Raji (cell line): ENCODE results near the gene THRA.
A peak's percentile ranks its signal among the peaks of the same experiment; 100 is the strongest.

ENCODE experiments used
- POLR2A ChIP-seq: IDR thresholded peaks from 2 replicates; pipeline ENCODE4 v1.6.1; 2011; ENCODE audit warnings: low read depth, low read length, control low read depth; ENCODE audit not compliant: insufficient read depth

THRA gene

GRCh38 chr17:40104594-40105486 is 42.1 kb downstream of the THRA start:
- TF ChIP-seq POLR2A = no peak

- TF ChIP-seq POLR2A = no peak
Observed at GRCh38 chr17:40105861-40106759, 43.3 kb downstream of the THRA start.

GRCh38 chr17:40106760-40107521 is 44.2 kb downstream of the THRA start:
- no peak for TF ChIP-seq POLR2A

GRCh38 chr17:40107522-40108174 is 44.9 kb downstream of the THRA start:
- TF ChIP-seq POLR2A = no peak

- no peak for TF ChIP-seq POLR2A
Observed at GRCh38 chr17:40108970-40109824, 46.4 kb downstream of the THRA start.

- TF ChIP-seq POLR2A = no peak
Observed at GRCh38 chr17:40110026-40110845, 47.5 kb downstream of the THRA start.

- TF ChIP-seq POLR2A = peak; percentile 39; the same call in 1 of the 2 replicates
Observed at GRCh38 chr17:40111221-40112128, 48.7 kb downstream of the THRA start.

GRCh38 chr17:40112191-40112711 is 49.5 kb downstream of the THRA start:
- TF ChIP-seq POLR2A = no peak

- no peak for TF ChIP-seq POLR2A
Observed at GRCh38 chr17:40112718-40113109, 49.9 kb downstream of the THRA start.

- TF ChIP-seq POLR2A = peak; percentile 82
Observed at GRCh38 chr17:40113110-40113906, 50.5 kb downstream of the THRA start.

GRCh38 chr17:40113907-40114245 is 51.1 kb downstream of the THRA start:
- no peak for TF ChIP-seq POLR2A
